Endothelial cell of hepatic sinusoid (primary cell): ENCODE results near the gene RFX3.
"Not testable (repeated sequence)": the region's sequence is repeated elsewhere in the genome, so short reads cannot be mapped to it uniquely, and the experiment has no call there.

Experiments used
- in situ Hi-C: cut with HindIII; loops from 2 replicates; pipeline ENCODE4 v1.10.0; 2017; ENCODE audit warnings: low sequenced_read_pairs

The RFX3 gene

GRCh38 chr9:3359778-3360177 lies 166.0 kb downstream of the RFX3 start:
- in situ Hi-C loops: no loop called here

- in situ Hi-C loops: no loop called here
These were observed 166.6 kb downstream of the RFX3 start for GRCh38 chr9:3359048-3359692.

- in situ Hi-C loops: no loop called here
These were observed 177.6 kb downstream of the RFX3 start for GRCh38 chr9:3348169-3348568.

- in situ Hi-C loops: no loop called here
These were observed 179.3 kb downstream of the RFX3 start for GRCh38 chr9:3346549-3346948.

GRCh38 chr9:3343671-3344070 lies 182.1 kb downstream of the RFX3 start:
- in situ Hi-C loops: no loop called here

- in situ Hi-C loops: no loop called here
These were observed 183.5 kb downstream of the RFX3 start for GRCh38 chr9:3342159-3342777.

GRCh38 chr9:3337515-3338225 lies 188.1 kb downstream of the RFX3 start:
- in situ Hi-C loops: no loop called here

- in situ Hi-C loops: no loop called here
These were observed 188.8 kb downstream of the RFX3 start for GRCh38 chr9:3336951-3337350.

GRCh38 chr9:3332802-3333201 lies 193.0 kb downstream of the RFX3 start:
- in situ Hi-C loops: no loop called here

- in situ Hi-C loops: no loop called here
These were observed 194.0 kb downstream of the RFX3 start for GRCh38 chr9:3331801-3332200.

- in situ Hi-C loops: no loop called here
These were observed 194.9 kb downstream of the RFX3 start for GRCh38 chr9:3330792-3331420.

- in situ Hi-C loops: no loop called here
These were observed 196.4 kb downstream of the RFX3 start for GRCh38 chr9:3329361-3329760.

GRCh38 chr9:3323714-3324113 lies 202.1 kb downstream of the RFX3 start:
- in situ Hi-C loops: no loop called here

GRCh38 chr9:3321186-3321585 lies 204.6 kb downstream of the RFX3 start:
- in situ Hi-C loops: no loop called here

GRCh38 chr9:3312595-3312994 lies 213.2 kb downstream of the RFX3 start:
- in situ Hi-C loops: not testable (repeated sequence)

GRCh38 chr9:3308609-3309008 lies 217.2 kb downstream of the RFX3 start:
- in situ Hi-C loops: no loop called here

- in situ Hi-C loops: not testable (repeated sequence)
These were observed 221.4 kb downstream of the RFX3 start for GRCh38 chr9:3304388-3304787.

- in situ Hi-C loops: no loop called here
These were observed 225.9 kb downstream of the RFX3 start for GRCh38 chr9:3299872-3300271.

- in situ Hi-C loops: no loop called here
These were observed 229.3 kb downstream of the RFX3 start for GRCh38 chr9:3296536-3296935.

- in situ Hi-C loops: no loop called here
These were observed 233.5 kb downstream of the RFX3 start for GRCh38 chr9:3292311-3292710.

GRCh38 chr9:3290231-3290840 lies 235.5 kb downstream of the RFX3 start:
- in situ Hi-C loops: no loop called here
